Measurements from ENCODE around the gene ZNF143.
"Not testable (repeated sequence)": the region's sequence is repeated elsewhere in the genome, so short reads cannot be mapped to it uniquely, and the experiment has no call there.

ZNF143 gene

GRCh38 chr11:9498457-9499078, 37.8 kb downstream of the ZNF143 start:
- DNase-seq, result no peak

GRCh38 chr11:9506489-9507276, 45.9 kb downstream of the ZNF143 start:
- peak; percentile 70 for DNase-seq

- no peak for DNase-seq
These were observed 46.4 kb downstream of the ZNF143 start for GRCh38 chr11:9507277-9507580.

DNA sequence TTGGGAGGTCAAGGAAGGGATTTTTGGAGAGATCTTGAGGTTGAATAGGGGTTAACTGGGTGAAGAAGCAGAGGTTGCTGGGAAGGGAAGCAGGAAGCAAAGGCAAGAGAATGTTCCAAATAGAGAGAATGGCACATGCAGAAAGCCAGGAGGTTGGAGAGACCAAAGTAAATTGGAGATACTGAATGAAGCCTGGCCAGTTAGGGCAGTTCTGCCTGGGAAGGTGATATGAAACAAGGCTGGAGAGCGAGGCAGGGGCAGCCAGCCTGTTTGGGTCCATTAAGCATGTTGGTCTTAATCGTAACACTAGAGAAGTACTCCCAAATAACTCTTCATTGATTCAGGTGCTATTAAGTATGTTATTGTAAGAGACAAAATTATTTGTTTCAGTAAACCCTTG, 48.2 kb downstream of the ZNF143 start:
- no peak for DNase-seq

DNA sequence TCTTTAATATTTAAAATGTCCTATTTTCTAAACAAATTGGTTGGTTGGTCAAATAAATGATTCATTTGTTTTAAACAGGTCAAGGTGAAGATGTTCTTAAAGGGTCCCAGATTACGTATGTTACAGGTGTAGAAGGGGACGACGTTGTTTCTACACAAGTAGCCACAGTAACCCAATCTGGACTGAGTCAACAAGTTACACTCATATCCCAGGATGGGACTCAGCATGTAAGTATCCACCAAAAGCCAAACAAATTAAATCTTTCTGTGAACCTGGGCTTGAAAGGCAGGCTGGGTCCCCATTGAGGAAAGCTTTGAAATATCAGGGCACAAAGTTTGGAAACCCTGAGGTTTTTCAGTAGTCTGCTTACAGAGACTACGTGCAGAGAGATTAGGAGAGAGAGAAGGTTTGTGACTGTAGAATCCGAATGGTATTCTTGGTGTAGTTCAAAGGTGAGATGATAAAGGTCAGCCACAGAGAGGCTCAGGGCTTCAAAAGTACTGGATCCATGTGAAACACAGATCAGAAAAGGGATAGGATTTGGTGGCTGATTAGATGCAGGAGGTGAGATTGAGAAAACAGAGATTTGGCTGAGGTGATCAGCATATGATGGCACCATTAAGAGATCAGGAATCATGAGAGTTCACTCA, 51.7 kb downstream of the ZNF143 start:
- no peak for DNase-seq

GRCh38 chr11:9514576-9514975, 53.8 kb downstream of the ZNF143 start:
- not testable (repeated sequence) for DNase-seq

GRCh38 chr11:9516113-9516512, 55.3 kb downstream of the ZNF143 start:
- DNase-seq, result no peak

- no peak for DNase-seq
These were observed 58.1 kb downstream of the ZNF143 start for GRCh38 chr11:9518835-9519410.

DNA sequence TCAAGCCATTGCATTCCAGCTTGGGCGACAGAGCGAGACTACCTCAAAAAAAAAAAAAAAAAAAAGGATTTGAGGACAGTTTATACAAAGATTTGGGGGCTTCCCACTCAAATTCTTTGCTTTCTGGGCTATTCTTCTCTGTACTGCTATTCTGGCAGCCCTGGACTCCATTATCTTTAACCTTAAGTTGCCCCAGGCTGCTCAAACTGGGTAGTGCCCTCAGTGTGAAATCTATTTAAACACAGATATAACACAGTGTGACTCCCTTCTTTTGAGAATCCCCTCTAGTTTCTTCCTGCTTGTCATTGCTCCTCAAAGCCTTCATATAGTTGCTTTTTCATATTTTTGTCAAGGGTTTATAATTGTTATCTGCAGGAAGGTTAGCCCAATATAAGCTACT, 63.2 kb downstream of the ZNF143 start:
- DNase-seq, result no peak

- DNase-seq, result no peak
These were observed 64.3 kb downstream of the ZNF143 start for GRCh38 chr11:9525116-9525515.

- no peak for DNase-seq
These were observed 66.8 kb downstream of the ZNF143 start for GRCh38 chr11:9527481-9528135.

DNA sequence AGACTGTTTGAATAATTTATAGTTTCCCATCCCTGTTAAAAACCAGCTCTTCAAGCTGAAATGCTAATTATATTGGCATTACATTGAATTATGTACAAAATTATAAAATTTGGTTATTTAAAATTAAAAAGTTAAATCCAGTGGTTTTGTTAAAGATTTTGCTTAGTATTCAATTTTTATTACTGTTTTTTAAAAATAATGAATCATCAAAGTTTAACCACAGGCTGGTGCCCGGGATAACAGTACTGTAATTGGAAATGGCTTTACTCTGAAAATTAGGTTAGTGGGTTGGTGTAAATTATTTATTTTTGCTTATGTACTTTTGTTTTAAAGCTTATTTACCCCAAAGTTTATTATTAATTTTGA, 67.3 kb downstream of the ZNF143 start:
- DNase-seq, result no peak

GRCh38 chr11:9528573-9529333, 67.9 kb downstream of the ZNF143 start:
- no peak for DNase-seq

GRCh38 chr11:9529334-9529650, 68.5 kb downstream of the ZNF143 start:
- DNase-seq, result no peak

DNA sequence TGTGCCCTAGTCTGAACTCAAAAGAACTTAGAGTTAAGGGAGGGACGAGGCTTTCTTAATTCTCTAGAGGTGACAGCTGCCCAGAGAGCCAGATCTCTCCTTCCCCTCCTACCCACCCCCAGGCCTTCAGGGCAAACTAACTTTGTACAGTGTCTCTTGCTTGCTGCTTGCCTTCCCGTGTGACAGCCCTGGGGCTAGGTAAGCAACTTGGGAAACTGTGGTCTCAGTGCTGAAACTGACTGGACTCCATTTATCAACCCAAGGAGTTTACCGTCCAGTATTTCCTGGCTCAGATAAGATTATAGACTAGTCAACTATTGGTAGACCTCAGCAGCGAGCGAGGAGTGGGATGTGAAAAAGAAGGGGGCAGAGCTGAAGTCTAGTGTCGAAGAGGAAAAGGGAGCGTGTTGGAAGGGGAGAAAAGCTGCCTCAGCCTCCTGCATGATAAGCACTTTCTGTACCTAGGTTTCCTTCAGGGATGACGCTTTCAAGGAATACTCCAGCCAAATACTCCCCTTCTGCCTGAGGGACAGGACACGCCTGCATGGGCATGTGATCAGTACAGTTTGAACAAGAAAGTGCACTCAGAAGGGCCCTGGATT, 69.3 kb downstream of the ZNF143 start:
- no peak for DNase-seq

DNA sequence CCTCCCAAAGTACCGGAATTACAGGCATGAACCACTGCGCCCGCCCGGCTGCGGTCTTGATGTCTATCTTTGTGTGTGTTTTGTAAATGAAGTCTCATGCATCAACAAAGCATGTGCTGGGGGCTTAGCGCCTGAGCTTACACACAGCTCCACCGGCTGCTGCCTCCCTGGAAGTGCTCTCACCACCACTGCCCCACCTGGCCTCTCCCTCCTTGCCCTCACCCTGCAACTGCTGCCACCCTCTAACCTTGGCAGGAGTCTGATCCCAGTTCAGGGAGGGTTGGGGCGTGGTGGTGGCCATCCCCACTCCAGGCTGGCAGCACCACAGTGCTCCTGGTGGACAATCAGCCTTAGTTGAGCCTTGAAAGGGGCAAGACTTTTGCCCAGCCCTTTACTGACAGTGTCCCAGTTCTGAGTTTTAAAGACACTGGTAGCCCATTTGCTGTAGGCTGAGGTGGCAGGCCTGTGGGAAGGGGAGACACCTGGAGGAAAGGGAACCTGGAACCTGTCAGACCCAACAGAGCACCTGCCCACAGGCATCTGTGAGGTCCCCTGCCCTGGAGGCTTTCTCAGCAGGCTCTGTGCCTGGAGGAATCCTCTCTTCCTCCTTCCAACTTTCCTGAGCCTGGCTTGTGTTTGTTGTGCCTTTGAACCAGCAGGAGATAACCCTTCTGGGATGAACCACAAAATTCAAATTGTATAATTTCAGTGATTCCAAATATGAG, 70.3 kb downstream of the ZNF143 start:
- DNase-seq, result no peak

DNA sequence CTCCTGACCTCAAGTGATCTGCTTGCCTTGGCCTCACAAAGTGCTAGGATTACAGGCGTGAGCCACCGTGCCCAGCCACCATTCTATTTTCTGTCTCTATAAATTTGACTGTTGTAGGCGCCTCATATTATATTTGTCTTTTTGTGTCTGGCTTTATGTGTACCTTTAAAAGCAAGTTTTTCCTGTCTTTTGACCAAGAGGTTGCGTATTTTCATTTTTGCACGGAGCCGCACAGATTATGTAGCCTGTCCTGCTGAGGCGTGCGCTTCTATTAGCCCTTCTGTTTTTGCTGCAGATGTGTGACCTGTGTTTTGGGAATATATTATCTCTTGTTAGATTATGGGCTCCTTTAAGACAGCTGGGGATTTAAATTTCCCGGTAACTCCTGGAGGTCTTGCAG, 72.2 kb downstream of the ZNF143 start:
- DNase-seq, result no peak

DNA sequence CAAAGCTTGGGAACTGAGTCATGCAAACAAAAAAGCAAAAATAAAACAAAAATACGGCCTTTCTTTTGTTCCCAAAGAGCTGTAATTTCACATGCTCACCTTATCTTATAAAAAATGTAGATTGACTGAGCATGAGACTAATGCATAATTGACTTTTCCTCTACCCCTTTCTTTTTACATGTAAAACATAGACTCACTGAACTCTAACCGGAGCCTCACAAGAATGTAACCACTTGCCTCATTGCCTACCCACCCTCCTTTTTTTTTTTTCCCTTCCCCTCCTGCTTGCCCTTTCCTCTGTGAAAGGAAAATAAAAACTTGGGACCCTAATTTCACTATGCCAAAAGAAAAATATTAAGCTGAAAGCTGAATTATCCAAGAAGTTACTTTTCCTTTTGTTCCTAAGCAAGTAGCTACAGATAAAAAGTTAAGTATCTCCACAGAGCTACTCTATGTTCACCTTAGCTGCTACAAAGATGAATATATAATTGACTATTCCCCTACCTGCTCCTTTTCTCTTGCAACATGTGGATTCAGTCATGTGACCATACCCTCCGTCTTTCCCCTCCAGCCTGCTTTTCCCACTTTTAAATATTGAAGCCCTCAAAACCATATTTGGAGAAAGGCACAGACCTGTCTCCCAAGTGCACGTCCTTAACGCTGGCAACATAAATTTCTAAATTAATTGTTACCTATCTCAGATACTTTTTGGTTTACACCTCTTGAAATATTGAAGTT, 73.1 kb downstream of the ZNF143 start:
- no peak for DNase-seq

GRCh38 chr11:9535189-9535781, 74.5 kb downstream of the ZNF143 start:
- peak; percentile 62 for DNase-seq

GRCh38 chr11:9538548-9538947, 77.7 kb downstream of the ZNF143 start:
- no peak for DNase-seq

DNA sequence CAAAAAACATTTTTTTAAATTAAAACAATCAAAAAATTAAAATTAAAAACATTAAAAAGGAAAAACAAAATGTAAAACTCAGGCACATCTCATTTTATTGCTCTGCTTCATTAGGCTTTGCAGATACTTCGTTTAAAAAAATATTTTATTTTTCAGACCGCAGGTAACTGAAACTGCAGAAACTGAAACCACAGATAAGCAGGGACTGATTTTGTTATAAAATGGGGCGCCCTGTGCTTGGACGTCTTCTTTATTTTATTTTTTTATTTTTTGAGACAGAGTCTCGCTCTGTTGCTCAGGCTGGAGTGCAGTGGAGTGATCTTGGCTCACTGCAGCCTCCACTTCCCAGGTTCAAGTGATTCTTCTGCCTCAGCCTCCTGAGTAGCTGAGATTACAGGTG, 88.4 kb downstream of the ZNF143 start:
- not testable (repeated sequence) for DNase-seq

All from retina (tissue), 1 donor.